K562 (cell line): ENCODE measurements around the gene GCSAM. TPM values are rescaled to one million over a fixed set of nuclear protein-coding genes. Genes with fewer than 3 reads are reported as not detected.

Experiments used
- HOMEZ ChIP-seq: fragments of 250-450 bp; sonication (Bioruptor Pico); IDR thresholded peaks from 2 replicates; pipeline ENCODE4 v1.4.0; 2020; ENCODE audit warnings: mild to moderate bottlenecking, moderate library complexity
- MAFG ChIP-seq: fragments of 450-650 bp; conservative IDR thresholded peaks from 2 replicates; pipeline ENCODE4 v1.6.1; 2016; ENCODE audit warnings: missing genetic modification characterization, missing compliant biosample characterization
- MAZ ChIP-seq, 2 experiments: fragments of 450-650 bp in 1 of 2; sonication (generic) in 1 of 2; formaldehyde crosslinking; IDR thresholded peaks in 1 of 2; conservative IDR thresholded peaks in 1 of 2; 2 replicates each; pipeline versions ENCODE4 v1.4.0 to v1.5.0; 2020; ENCODE audit warnings: mild to moderate bottlenecking in 1 of 2, missing genetic modification reagents in 1 of 2
- polyA plus RNA-seq, 8 experiments: library from polyadenylated mRNA; depleted of rRNA in 4 of 8; stranded (reverse) in 5 of 8; unstranded in 3 of 8; fragments of >200 nt; fragmentation: Nextera tagmentation in 2 of 8; fragmentation: Illumina TruSeq in 1 of 8; extraction: Ambion mirVana in 2 of 8; extraction: Trizol in 1 of 8; gene quantifications; 2 replicates each; pipeline versions ENCODE4 v1.2.1 to v1.2.3, GENCODE V29; 2011 to 2014; ENCODE audit warnings: inconsistent platforms in 1 of 8, missing spikeins in 1 of 8
- total RNA-seq, 7 experiments: library from RNA; depleted of rRNA in 6 of 7; stranded (reverse); fragments of >200 nt in 6 of 7; fragmentation: Illumina TruSeq in 2 of 7; extraction: Trizol in 2 of 7; gene quantifications; 2 replicates each; pipeline versions ENCODE4 v1.2.1 to v1.2.3, GENCODE V29; 2011 to 2021; ENCODE audit warnings: low replicate concordance in 1 of 7
- TF ChIP-seq, protein P1 (sequence below): fragments of 450-650 bp; IDR thresholded peaks from 2 replicates; pipeline ENCODE4 v1.6.1; 2016; ENCODE audit warnings: low read depth
- TF ChIP-seq, protein P2 (sequence below), 2 experiments: fragments of 450-650 bp in 1 of 2; sonication (generic) in 1 of 2; formaldehyde crosslinking in 1 of 2; IDR thresholded peaks; 2 replicates each; pipeline versions ENCODE4 v1.7.1 to v1.9.0; 2016 to 2022; ENCODE audit warnings: inconsistent platforms in 1 of 2, mild to moderate bottlenecking in 1 of 2, missing genetic modification reagents in 1 of 2

Gene GCSAM
- total and polyA plus RNA-seq, 9 of the 15 experiments (the other 6 are each of a cell fraction or from before 2014, with no cell fraction given), result 0.10 TPM; not detected in 8

GRCh38 chr3:112086076-112086854 lies 46.8 kb downstream of the GCSAM start, which contains the start of gene C3orf52 (continued):
- TF ChIP-seq, protein P1, sequence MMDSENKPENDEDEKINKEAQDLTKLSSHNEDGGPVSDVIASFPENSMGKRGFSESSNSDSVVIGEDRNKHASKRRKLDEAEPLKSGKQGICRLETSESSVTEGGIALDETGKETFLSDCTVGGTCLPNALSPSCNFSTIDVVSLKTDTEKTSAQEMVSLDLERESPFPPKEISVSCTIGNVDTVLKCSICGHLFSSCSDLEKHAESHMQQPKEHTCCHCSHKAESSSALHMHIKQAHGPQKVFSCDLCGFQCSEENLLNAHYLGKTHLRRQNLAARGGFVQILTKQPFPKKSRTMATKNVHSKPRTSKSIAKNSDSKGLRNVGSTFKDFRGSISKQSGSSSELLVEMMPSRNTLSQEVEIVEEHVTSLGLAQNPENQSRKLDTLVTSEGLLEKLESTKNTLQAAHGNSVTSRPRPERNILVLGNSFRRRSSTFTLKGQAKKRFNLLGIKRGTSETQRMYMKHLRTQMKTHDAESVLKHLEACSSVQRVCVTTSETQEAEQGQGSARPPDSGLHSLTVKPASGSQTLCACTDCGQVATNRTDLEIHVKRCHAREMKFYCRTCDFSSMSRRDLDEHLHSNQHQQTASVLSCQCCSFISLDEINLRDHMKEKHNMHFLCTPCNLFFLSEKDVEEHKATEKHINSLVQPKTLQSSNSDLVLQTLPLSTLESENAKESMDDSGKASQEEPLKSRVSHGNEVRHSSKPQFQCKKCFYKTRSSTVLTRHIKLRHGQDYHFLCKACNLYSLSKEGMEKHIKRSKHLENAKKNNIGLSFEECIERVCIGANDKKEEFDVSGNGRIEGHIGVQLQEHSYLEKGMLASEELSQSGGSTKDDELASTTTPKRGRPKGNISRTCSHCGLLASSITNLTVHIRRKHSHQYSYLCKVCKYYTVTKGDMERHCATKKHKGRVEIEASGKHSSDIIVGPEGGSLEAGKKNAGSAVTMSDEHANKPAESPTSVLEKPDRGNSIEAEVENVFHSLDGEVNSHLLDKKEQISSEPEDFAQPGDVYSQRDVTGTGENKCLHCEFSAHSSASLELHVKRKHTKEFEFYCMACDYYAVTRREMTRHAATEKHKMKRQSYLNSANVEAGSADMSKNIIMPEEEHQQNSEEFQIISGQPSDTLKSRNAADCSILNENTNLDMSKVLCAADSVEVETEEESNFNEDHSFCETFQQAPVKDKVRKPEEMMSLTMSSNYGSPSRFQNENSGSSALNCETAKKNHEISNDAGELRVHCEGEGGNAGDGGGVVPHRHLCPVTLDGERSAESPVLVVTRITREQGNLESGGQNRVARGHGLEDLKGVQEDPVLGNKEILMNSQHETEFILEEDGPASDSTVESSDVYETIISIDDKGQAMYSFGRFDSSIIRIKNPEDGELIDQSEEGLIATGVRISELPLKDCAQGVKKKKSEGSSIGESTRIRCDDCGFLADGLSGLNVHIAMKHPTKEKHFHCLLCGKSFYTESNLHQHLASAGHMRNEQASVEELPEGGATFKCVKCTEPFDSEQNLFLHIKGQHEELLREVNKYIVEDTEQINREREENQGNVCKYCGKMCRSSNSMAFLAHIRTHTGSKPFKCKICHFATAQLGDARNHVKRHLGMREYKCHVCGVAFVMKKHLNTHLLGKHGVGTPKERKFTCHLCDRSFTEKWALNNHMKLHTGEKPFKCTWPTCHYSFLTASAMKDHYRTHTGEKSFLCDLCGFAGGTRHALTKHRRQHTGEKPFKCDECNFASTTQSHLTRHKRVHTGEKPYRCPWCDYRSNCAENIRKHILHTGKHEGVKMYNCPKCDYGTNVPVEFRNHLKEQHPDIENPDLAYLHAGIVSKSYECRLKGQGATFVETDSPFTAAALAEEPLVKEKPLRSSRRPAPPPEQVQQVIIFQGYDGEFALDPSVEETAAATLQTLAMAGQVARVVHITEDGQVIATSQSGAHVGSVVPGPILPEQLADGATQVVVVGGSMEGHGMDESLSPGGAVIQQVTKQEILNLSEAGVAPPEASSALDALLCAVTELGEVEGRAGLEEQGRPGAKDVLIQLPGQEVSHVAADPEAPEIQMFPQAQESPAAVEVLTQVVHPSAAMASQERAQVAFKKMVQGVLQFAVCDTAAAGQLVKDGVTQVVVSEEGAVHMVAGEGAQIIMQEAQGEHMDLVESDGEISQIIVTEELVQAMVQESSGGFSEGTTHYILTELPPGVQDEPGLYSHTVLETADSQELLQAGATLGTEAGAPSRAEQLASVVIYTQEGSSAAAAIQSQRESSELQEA, result no peak
- TF ChIP-seq MAFG (tag), result no peak
- TF ChIP-seq, protein P2, sequence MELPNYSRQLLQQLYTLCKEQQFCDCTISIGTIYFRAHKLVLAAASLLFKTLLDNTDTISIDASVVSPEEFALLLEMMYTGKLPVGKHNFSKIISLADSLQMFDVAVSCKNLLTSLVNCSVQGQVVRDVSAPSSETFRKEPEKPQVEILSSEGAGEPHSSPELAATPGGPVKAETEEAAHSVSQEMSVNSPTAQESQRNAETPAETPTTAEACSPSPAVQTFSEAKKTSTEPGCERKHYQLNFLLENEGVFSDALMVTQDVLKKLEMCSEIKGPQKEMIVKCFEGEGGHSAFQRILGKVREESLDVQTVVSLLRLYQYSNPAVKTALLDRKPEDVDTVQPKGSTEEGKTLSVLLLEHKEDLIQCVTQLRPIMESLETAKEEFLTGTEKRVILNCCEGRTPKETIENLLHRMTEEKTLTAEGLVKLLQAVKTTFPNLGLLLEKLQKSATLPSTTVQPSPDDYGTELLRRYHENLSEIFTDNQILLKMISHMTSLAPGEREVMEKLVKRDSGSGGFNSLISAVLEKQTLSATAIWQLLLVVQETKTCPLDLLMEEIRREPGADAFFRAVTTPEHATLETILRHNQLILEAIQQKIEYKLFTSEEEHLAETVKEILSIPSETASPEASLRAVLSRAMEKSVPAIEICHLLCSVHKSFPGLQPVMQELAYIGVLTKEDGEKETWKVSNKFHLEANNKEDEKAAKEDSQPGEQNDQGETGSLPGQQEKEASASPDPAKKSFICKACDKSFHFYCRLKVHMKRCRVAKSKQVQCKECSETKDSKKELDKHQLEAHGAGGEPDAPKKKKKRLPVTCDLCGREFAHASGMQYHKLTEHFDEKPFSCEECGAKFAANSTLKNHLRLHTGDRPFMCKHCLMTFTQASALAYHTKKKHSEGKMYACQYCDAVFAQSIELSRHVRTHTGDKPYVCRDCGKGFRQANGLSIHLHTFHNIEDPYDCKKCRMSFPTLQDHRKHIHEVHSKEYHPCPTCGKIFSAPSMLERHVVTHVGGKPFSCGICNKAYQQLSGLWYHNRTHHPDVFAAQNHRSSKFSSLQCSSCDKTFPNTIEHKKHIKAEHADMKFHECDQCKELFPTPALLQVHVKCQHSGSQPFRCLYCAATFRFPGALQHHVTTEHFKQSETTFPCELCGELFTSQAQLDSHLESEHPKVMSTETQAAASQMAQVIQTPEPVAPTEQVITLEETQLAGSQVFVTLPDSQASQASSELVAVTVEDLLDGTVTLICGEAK (IDR thresholded peaks at IDR 0.05), result no peak
- TF ChIP-seq, protein P2 (CRISPR knock-in tag; IDR thresholded peaks at IDR 0.05), result no peak
- no peak for TF ChIP-seq HOMEZ (CRISPR knock-in tag)
- peak; percentile 38 to 54; a peak in 3 of 4 replicates for TF ChIP-seq MAZ (CRISPR knock-in tag; conservative IDR thresholded peaks at IDR 0.05 in 1 of 2, IDR thresholded peaks at IDR 0.05 in 1 of 2)
